HEK293T (cell line): ENCODE measurements around the gene FUBP1.
"Not testable (repeated sequence)": the region's sequence is repeated elsewhere in the genome, so short reads cannot be mapped to it uniquely, and the experiment has no call there.

Experiments
- CTCF ChIA-PET: fragments of 350-600 bp; formaldehyde crosslinking; extraction: SDS; loops from one replicate; lab custom pipeline; 2021; ENCODE audit warnings: antibody characterized with exemption, inconsistent platforms; lab: Yijun Ruan, JAX
- POLR2A ChIA-PET: fragments of 350-600 bp; formaldehyde crosslinking; extraction: SDS; loops from one replicate; lab custom pipeline; 2020; ENCODE audit warnings: antibody characterized with exemption, inconsistent platforms; lab: Yijun Ruan, JAX
- DNase-seq: peaks from one replicate; pipeline ENCODE4 v3.0.0; 2012; ENCODE audit warnings: mixed read lengths; ENCODE audit errors: extremely low spot score
- ARNT ChIP-seq: fragments of 450-650 bp; IDR thresholded peaks from 2 replicates; pipeline ENCODE4 v1.6.1; 2017; ENCODE audit warnings: mild to moderate bottlenecking
- BHLHE40 ChIP-seq: fragments of 450-650 bp; IDR thresholded peaks from 2 replicates; pipeline ENCODE4 v1.6.1; 2016; ENCODE audit warnings: mild to moderate bottlenecking, moderate library complexity, borderline replicate concordance
- CTBP1 ChIP-seq: fragments of 450-650 bp; IDR thresholded peaks from 2 replicates; pipeline ENCODE4 v1.6.1; 2016; ENCODE audit warnings: borderline replicate concordance
- ELF4 ChIP-seq: fragments of 450-650 bp; IDR thresholded peaks from 2 replicates; pipeline ENCODE4 v1.6.1; 2017; ENCODE audit warnings: antibody characterized with exemption
- FOXA1 ChIP-seq: fragments of 450-650 bp; IDR thresholded peaks from 2 replicates; pipeline ENCODE4 v1.6.1; 2016; ENCODE audit warnings: mild to moderate bottlenecking
- FOXK2 ChIP-seq: fragments of 450-650 bp; IDR thresholded peaks from 2 replicates; pipeline ENCODE4 v1.6.1; 2016; ENCODE audit warnings: mild to moderate bottlenecking
- FOXM1 ChIP-seq: fragments of 450-650 bp; IDR thresholded peaks from 2 replicates; pipeline ENCODE4 v1.6.1; 2017; ENCODE audit warnings: mild to moderate bottlenecking, borderline replicate concordance
- HDGF ChIP-seq: fragments of 450-650 bp; IDR thresholded peaks from 2 replicates; pipeline ENCODE4 v1.6.1; 2017; ENCODE audit warnings: antibody characterized with exemption, borderline replicate concordance
- L3MBTL2 ChIP-seq: fragments of 450-650 bp; conservative IDR thresholded peaks from 2 replicates; pipeline ENCODE4 v1.6.1; 2016; ENCODE audit warnings: mild to moderate bottlenecking
- LEF1 ChIP-seq: fragments of 450-650 bp; IDR thresholded peaks from 2 replicates; pipeline ENCODE4 v1.6.1; 2017; ENCODE audit warnings: mild to moderate bottlenecking, borderline replicate concordance
- NFRKB ChIP-seq: fragments of 450-650 bp; IDR thresholded peaks from 2 replicates; pipeline ENCODE4 v1.6.1; 2016; ENCODE audit warnings: mild to moderate bottlenecking, moderate library complexity
- SP1 ChIP-seq: fragments of 450-650 bp; IDR thresholded peaks from 2 replicates; pipeline ENCODE4 v1.6.1; 2017
- SUZ12 ChIP-seq: fragments of 450-650 bp; IDR thresholded peaks from 2 replicates; pipeline ENCODE4 v1.6.1; 2016; ENCODE audit warnings: mild to moderate bottlenecking
- TARDBP ChIP-seq: fragments of 450-650 bp; IDR thresholded peaks from 2 replicates; pipeline ENCODE4 v1.6.1; 2016
- ZNF384 ChIP-seq: fragments of 450-650 bp; IDR thresholded peaks from 2 replicates; pipeline ENCODE4 v1.6.1; 2016
- TF ChIP-seq, protein P1 (sequence below): fragments of 450-650 bp; IDR thresholded peaks from 2 replicates; pipeline ENCODE4 v1.6.1; 2016

The FUBP1 gene

DNA sequence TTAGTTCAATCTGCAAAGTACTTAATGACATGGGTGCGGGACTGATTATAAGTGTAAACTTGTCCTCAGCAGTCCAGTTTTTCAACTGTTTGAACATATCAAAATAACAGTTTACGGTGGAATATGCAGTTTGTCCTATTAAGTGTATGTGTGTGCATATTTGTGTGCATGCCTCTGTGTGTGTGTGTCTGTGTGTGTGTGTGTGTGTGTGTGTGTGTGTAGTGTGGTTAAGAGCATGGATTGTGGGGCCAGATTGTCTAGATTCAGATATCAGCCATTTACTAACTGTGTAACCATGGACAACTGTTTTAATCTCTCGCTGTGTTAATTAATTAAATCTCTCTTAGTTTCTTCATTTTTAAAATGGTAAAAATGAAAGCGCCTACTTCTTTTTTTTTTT is 51.5 kb downstream of the FUBP1 start:
- POLR2A ChIA-PET = no interaction called here
- CTCF ChIA-PET = no interaction called here

DNA sequence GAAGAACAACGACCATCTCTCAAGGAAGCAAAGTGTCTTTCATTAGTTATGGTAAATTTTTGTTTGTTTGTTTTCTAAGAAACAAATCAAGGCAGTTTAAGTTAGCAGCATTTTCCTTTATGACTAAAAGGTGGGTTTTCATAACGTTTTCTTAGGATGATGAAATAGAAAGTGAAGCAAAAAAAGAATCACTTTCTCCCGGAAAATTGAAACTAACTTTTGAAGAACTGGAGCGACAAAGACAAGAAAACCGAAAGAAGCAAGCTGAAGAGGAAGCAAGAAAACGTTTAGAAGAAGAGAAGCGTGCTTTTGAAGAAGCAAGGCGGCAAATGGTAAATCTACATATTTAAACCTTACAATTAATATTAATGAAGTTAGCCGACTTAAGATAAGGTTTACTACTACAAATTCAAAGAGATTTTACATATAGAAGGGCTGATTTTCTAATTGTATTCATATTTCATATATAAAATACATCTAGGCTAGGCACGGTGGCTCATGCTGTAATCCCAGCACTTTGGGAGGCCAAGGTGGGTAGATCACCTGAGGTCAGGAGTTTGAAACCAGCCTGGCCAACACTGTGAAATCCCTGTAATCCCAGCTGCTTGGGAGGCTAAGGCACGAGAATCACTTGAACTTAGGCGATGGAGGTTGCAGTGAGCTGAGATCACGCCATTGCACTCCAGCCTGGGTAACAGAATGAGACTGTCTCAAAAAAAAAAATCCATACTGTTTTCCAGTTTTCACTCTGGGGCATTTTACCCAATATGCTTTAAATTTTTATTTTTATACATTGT is 52.1 kb downstream of the FUBP1 start:
- POLR2A ChIA-PET = no interaction called here
- CTCF ChIA-PET = no interaction called here
- TF ChIP-seq SUZ12 (no peak), FOXK2 (no peak), L3MBTL2 (no peak), BHLHE40 (no peak), FOXA1 (no peak), HDGF (no peak), LEF1 (no peak)
- TF ChIP-seq, protein P1, sequence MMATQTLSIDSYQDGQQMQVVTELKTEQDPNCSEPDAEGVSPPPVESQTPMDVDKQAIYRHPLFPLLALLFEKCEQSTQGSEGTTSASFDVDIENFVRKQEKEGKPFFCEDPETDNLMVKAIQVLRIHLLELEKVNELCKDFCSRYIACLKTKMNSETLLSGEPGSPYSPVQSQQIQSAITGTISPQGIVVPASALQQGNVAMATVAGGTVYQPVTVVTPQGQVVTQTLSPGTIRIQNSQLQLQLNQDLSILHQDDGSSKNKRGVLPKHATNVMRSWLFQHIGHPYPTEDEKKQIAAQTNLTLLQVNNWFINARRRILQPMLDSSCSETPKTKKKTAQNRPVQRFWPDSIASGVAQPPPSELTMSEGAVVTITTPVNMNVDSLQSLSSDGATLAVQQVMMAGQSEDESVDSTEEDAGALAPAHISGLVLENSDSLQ = no peak
- no peak for DNase-seq

More for the DNA sequence above, 51.5 kb downstream of the FUBP1 start:
- no peak for DNase-seq
- TF ChIP-seq CTBP1 = no peak
- no peak for TF ChIP-seq TARDBP
- TF ChIP-seq FOXM1 = no peak
- no peak for TF ChIP-seq ARNT
- TF ChIP-seq, protein P1 = no peak
- TF ChIP-seq SP1 = no peak
- no peak for TF ChIP-seq BHLHE40
- TF ChIP-seq HDGF = no peak
- no peak for TF ChIP-seq FOXA1
- TF ChIP-seq LEF1 = no peak
- no peak for TF ChIP-seq NFRKB
- no peak for TF ChIP-seq ELF4
- TF ChIP-seq SUZ12 = no peak
- no peak for TF ChIP-seq L3MBTL2
- no peak for TF ChIP-seq ZNF384
- TF ChIP-seq FOXK2 = no peak

DNA sequence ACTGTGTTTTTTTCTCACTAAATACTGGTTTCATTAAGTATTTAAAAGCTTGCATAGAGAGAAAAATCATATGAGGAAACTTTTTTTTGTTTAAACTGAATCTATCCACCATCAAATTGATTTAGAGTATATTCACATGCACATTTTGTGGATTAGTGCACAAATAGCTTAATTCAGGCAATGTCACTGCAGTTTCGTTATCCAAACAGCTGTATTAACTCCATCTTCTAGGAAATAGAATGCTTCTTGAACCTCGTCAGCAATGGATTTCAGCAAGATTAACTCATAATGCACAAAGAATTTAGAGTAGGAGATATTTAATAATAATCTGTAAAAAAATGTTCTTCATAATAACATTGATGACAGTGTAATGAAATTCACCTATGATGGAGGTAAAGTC is 52.9 kb downstream of the FUBP1 start:
- ChIA-PET CTCF (no interaction called here), POLR2A (no interaction called here)
- no peak for DNase-seq
- TF ChIP-seq TARDBP (no peak), SUZ12 (no peak), FOXA1 (no peak), L3MBTL2 (no peak), ZNF384 (no peak), ARNT (no peak), NFRKB (no peak), FOXM1 (no peak), LEF1 (no peak)

DNA sequence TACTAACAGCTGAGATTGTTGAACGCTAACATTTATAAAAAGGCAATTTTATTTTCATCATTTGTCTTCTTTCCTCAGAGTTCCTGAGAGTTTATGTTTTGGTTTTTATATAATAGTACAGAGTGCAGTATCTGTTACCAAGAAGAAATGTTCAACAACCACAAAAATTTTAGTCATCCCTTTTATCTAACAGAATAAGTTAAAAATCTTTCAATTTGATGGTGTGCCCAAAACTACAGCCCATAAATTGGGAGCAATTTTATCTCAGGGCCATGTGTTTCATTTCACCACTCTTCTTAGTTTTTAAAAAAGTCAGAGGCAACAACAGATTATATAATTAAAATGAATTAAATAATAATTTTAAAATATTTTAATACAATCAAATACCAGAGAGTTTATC is 53.4 kb downstream of the FUBP1 start:
- no peak for TF ChIP-seq TARDBP
- TF ChIP-seq, protein P1 = no peak
- no peak for TF ChIP-seq FOXK2
- no peak for TF ChIP-seq BHLHE40
- TF ChIP-seq HDGF = no peak
- TF ChIP-seq L3MBTL2 = no peak
- no peak for TF ChIP-seq ZNF384
- TF ChIP-seq FOXA1 = no peak
- no peak for TF ChIP-seq FOXM1
- TF ChIP-seq ARNT = no peak
- no peak for TF ChIP-seq SUZ12
- CTCF ChIA-PET = no interaction called here
- POLR2A ChIA-PET = no interaction called here
- DNase-seq = no peak

DNA sequence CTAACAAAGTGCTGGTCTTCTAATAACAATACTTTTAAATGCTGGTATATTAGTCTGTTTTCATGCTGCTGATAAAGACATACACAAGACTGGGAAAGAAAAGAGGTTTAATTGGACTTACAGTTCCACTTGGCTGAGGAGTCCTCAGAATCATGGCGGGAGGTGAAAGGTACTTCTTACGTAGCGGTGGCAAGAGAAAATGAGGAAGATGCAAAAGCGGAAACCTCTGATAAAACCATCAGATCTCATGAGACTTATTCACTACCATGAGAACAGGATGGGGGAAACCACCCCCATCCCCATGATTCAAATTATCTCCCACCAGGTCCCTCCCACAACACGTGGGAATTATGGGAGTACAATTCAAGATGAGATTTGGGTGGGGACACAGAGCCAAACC is 60.0 kb downstream of the FUBP1 start:
- DNase-seq, POLR2A ChIA-PET, CTCF ChIA-PET: not testable (repeated sequence)

DNA sequence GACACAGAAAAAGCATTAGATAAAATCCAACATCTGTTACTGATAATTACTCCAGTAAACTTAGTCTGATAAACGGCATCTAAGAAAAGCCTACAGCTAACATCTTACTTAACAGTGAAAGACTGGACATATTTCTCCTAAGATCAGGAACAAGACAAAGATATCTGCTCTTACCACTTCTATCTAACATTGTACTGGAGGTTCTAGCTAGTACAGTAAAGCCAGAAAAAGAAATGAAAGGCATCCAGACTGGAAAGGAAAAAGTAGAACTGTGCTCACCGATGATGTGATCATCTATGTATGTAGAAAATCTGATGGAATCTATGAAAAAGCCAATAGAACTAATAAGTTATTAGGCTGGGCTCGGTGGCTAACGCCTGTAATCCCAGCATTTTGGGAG is 68.8 kb downstream of the FUBP1 start:
- DNase-seq = no peak
- POLR2A ChIA-PET = no interaction called here
- TF ChIP-seq LEF1 (no peak), FOXK2 (no peak), SUZ12 (no peak), BHLHE40 (no peak), TARDBP (no peak), HDGF (no peak), FOXA1 (no peak), ELF4 (no peak), NFRKB (no peak), CTBP1 (no peak), SP1 (no peak), ZNF384 (no peak), FOXM1 (no peak)
- TF ChIP-seq, protein P1 = no peak
- CTCF ChIA-PET = no interaction called here
